Small intestine (tissue), 7 donors: ENCODE measurements around the gene CACNA1A. TPM values are rescaled to one million over a fixed set of nuclear protein-coding genes. Genes with fewer than 3 reads are reported as not detected.

Experiments used
- DNase-seq, 2 donors: peaks; one replicate each; pipeline versions ENCODE4 v3.0.0 to v3.0.0-alpha.2; 2013
- FAIRE-seq: peaks from 2 replicates; lab custom pipeline; 2012; peaks lifted over from hg19 to GRCh38; lab: Jason Lieb, UNC
- H3K27ac ChIP-seq, 3 donors: one replicate each; pipeline ENCODE4 v1.5.1; 2013; ENCODE audit warnings: low read length in 2 of 3, mild to moderate bottlenecking in 2 of 3, control low read depth in 1 of 3, inconsistent platforms in 1 of 3, low read depth in 1 of 3, moderate library complexity in 1 of 3
- H3K27me3 ChIP-seq, 3 donors: one replicate each; pipeline ENCODE4 v1.6.1; 2013; ENCODE audit warnings: low read length in 3 of 3, inconsistent platforms in 1 of 3; ENCODE audit not compliant: control insufficient read depth in 3 of 3, insufficient read depth in 3 of 3
- H3K36me3 ChIP-seq, 3 donors: one replicate each; pipeline ENCODE4 v1.6.1; 2013; ENCODE audit warnings: low read length in 3 of 3, inconsistent platforms in 1 of 3, low read depth in 1 of 3, mild to moderate bottlenecking in 1 of 3, moderate library complexity in 1 of 3; ENCODE audit not compliant: control insufficient read depth in 3 of 3, insufficient read depth in 2 of 3
- H3K4me1 ChIP-seq, 3 donors: one replicate each; pipeline ENCODE4 v1.6.1; 2013; ENCODE audit warnings: low read length in 2 of 3, inconsistent platforms in 1 of 3, low read depth in 1 of 3, mild to moderate bottlenecking in 1 of 3, moderate library complexity in 1 of 3; ENCODE audit not compliant: control insufficient read depth in 3 of 3, insufficient read depth in 2 of 3
- H3K4me3 ChIP-seq, 3 donors: one replicate each; pipeline ENCODE4 v1.5.1; 2013; ENCODE audit warnings: low read length in 3 of 3, control low read depth in 1 of 3, inconsistent platforms in 1 of 3, low read depth in 1 of 3, mild to moderate bottlenecking in 1 of 3, moderate library complexity in 1 of 3
- H3K9me3 ChIP-seq, 2 donors: one replicate each; pipeline ENCODE4 v1.6.1; 2013; ENCODE audit warnings: low read depth in 1 of 2, low read length in 1 of 2; ENCODE audit not compliant: control insufficient read depth in 2 of 2, insufficient read depth in 1 of 2
- WGBS, 3 donors: extraction: QIAGEN DNeasy Blood & Tissue Kit; methylation state at CpG; one replicate each; pipeline ENCODE4 v1.1.7; 2013; 5-methylcytosine and 5-hydroxymethylcytosine counted together
- polyA plus RNA-seq, 4 donors: library from polyadenylated mRNA; stranded (reverse) in 3 of 4; unstranded in 1 of 4; fragments of 200-250 nt in 3 of 4; fragments of 120-200 nt in 1 of 4; gene quantifications; one replicate each; pipeline versions ENCODE4 v1.2.1 to v1.2.3, GENCODE V29; 2013
- donor health status: healthy with polysubstance abuse.
- donor health status: control.
- donor health status: control.
- donor health status: Bipolar disorder and iron deficiency.
- donor health status: healthy.

The CACNA1A gene
- polyA plus RNA-seq, 4 donors: 0.27 to 8.9 (median 2.1) TPM

- 62 to 67% (median 65%) methylated on average over 7 of the region's 7 CpGs for WGBS, 3 donors
- H3K4me1 ChIP-seq: no peaks in the 10 kb centered on the region
- H3K36me3 ChIP-seq: no peaks in the 10 kb centered on the region
- H3K27ac ChIP-seq: no peak overlapping the region
- FAIRE-seq (no peak), DNase-seq (no peak)
- H3K4me3 ChIP-seq: no peak overlapping the region
- peaks cover 2 to 14% (median 14%) of the 10 kb centered on the region in 3 donors for H3K27me3 ChIP-seq
- no peaks in the 10 kb centered on the region for H3K9me3 ChIP-seq
Observed at GRCh38 chr19:13300421-13301030, 205.8 kb downstream of the CACNA1A start.

GRCh38 chr19:13299838-13300237 lies 206.4 kb downstream of the CACNA1A start:
- Histone ChIP-seq H3K36me3 (no peaks in the 10 kb centered on the region), H3K27ac (no peak overlapping the region), H3K27me3 (peaks cover 2 to 15% (median 14%) of the 10 kb centered on the region in 3 donors), H3K4me1 (no peaks in the 10 kb centered on the region), H3K9me3 (no peaks in the 10 kb centered on the region), H3K4me3 (no peak overlapping the region)
- FAIRE-seq: no peak
- DNase-seq: no peak
- 31 to 60% (median 49%) methylated on average over 10 of the region's 10 CpGs for WGBS, 3 donors

- Histone ChIP-seq H3K4me1 (no peaks in the 10 kb centered on the region), H3K9me3 (no peaks in the 10 kb centered on the region), H3K27ac (no peak overlapping the region), H3K27me3 (peaks cover 2 to 17% (median 14%) of the 10 kb centered on the region in 3 donors), H3K4me3 (no peak overlapping the region), H3K36me3 (no peaks in the 10 kb centered on the region)
- FAIRE-seq: no peak
- peak in 1 of 2 donors; percentile 19 for DNase-seq
- WGBS, 3 donors: 32 to 40% (median 38%) methylated on average over 80 to 92 of the region's 92 CpGs
Observed at GRCh38 chr19:13298565-13299481, 207.5 kb downstream of the CACNA1A start.

- Histone ChIP-seq H3K27me3 (peaks cover 2 to 14% (median 13%) of the 10 kb centered on the region in 3 donors), H3K36me3 (no peaks in the 10 kb centered on the region), H3K4me3 (no peak overlapping the region), H3K27ac (no peak overlapping the region), H3K9me3 (no peaks in the 10 kb centered on the region), H3K4me1 (no peaks in the 10 kb centered on the region)
- DNase-seq (no peak), FAIRE-seq (no peak)
- WGBS, 3 donors: 72 to 76% (median 72%) methylated on average over 2 of the region's 2 CpGs
Observed at GRCh38 chr19:13297023-13297422, 209.3 kb downstream of the CACNA1A start.

GRCh38 chr19:13294812-13295567 lies 211.3 kb downstream of the CACNA1A start:
- no peaks in the 10 kb centered on the region for H3K36me3 ChIP-seq
- WGBS, 3 donors: 62 to 79% (median 67%) methylated on average over 5 of the region's 5 CpGs
- H3K9me3 ChIP-seq: no peaks in the 10 kb centered on the region
- no peak overlapping the region for H3K27ac ChIP-seq
- no peaks in the 10 kb centered on the region for H3K4me1 ChIP-seq
- H3K4me3 ChIP-seq: no peak overlapping the region
- FAIRE-seq (no peak), DNase-seq (no peak)
- H3K27me3 ChIP-seq: peaks cover 2 to 16% (median 13%) of the 10 kb centered on the region in 3 donors

GRCh38 chr19:13291913-13292312 lies 214.4 kb downstream of the CACNA1A start:
- DNase-seq (no peak), FAIRE-seq (no peak)
- H3K36me3 ChIP-seq: no peaks in the 10 kb centered on the region
- H3K9me3 ChIP-seq: no peaks in the 10 kb centered on the region
- H3K4me1 ChIP-seq: no peaks in the 10 kb centered on the region
- H3K4me3 ChIP-seq: no peak overlapping the region
- 61 to 83% (median 63%) methylated on average over 3 of the region's 3 CpGs for WGBS, 3 donors
- no peak overlapping the region for H3K27ac ChIP-seq
- H3K27me3 ChIP-seq: peaks cover 0 to 7% (median 3%) of the 10 kb centered on the region in 3 donors

GRCh38 chr19:13290741-13291140 lies 215.5 kb downstream of the CACNA1A start:
- H3K4me3 ChIP-seq: no peak overlapping the region
- no peaks in the 10 kb centered on the region for H3K9me3 ChIP-seq
- H3K27me3 ChIP-seq: peaks cover 0 to 3% (median 3%) of the 10 kb centered on the region in 3 donors
- H3K27ac ChIP-seq: no peak overlapping the region
- WGBS, 3 donors: 70 to 87% (median 76%) methylated on average over 4 of the region's 4 CpGs
- H3K4me1 ChIP-seq: no peaks in the 10 kb centered on the region
- DNase-seq: no peak
- H3K36me3 ChIP-seq: no peaks in the 10 kb centered on the region
- FAIRE-seq: no peak

GRCh38 chr19:13289295-13289694 lies 217.0 kb downstream of the CACNA1A start:
- H3K4me3 ChIP-seq: no peak overlapping the region
- DNase-seq (no peak), FAIRE-seq (no peak)
- H3K27ac ChIP-seq: no peak overlapping the region
- 83 to 89% (median 84%) methylated on average over 4 of the region's 4 CpGs for WGBS, 3 donors
- H3K27me3 ChIP-seq: peaks cover 0 to 3% (median 0%) of the 10 kb centered on the region in 3 donors
- no peaks in the 10 kb centered on the region for H3K9me3 ChIP-seq
- no peaks in the 10 kb centered on the region for H3K36me3 ChIP-seq
- no peaks in the 10 kb centered on the region for H3K4me1 ChIP-seq
